DOHH2 (cell line): ENCODE measurements around the gene ACE.

Source experiments
- H3F3A ChIP-seq: fragments of 200-600 bp; sonication (generic), shearing (Covaris generic); 2 replicates; pipeline ENCODE4 v1.6.0; 2016; ENCODE audit warnings: antibody characterized with exemption, mild to moderate bottlenecking; ENCODE audit not compliant: control insufficient read depth, insufficient read depth
- H3K27ac ChIP-seq: fragments of 200-600 bp; sonication (generic); 2 replicates; pipeline ENCODE4 v1.5.1; 2014; ENCODE audit warnings: low read depth, mild to moderate bottlenecking, low read length, moderate library complexity
- H3K27me3 ChIP-seq: fragments of 200-600 bp; sonication (generic); 2 replicates; pipeline ENCODE4 v1.6.1; 2014; ENCODE audit warnings: mild to moderate bottlenecking, low read length, mixed read lengths; ENCODE audit not compliant: control insufficient read depth
- H3K36me3 ChIP-seq: fragments of 200-600 bp; sonication (generic); 2 replicates; pipeline ENCODE4 v1.6.1; 2014; ENCODE audit warnings: mild to moderate bottlenecking, low read length, moderate library complexity, mixed read lengths; ENCODE audit not compliant: control insufficient read depth
- H3K4me1 ChIP-seq: fragments of 200-600 bp; sonication (generic); 2 replicates; pipeline ENCODE4 v1.6.1; 2014; ENCODE audit warnings: mild to moderate bottlenecking, low read length, mixed read lengths; ENCODE audit not compliant: control insufficient read depth
- H3K4me2 ChIP-seq: fragments of 200-600 bp; sonication (generic); 2 replicates; pipeline ENCODE4 v1.6.0; 2014; ENCODE audit warnings: mild to moderate bottlenecking, low read length, moderate library complexity
- H3K4me3 ChIP-seq: fragments of 200-600 bp; sonication (generic); 2 replicates; pipeline ENCODE4 v1.5.1; 2014; ENCODE audit warnings: mild to moderate bottlenecking, low read length, mixed read lengths
- H3K79me2 ChIP-seq: fragments of 200-600 bp; sonication (generic); 2 replicates; pipeline ENCODE4 v1.6.1; 2014; ENCODE audit warnings: mild to moderate bottlenecking, low read length, mixed read lengths; ENCODE audit not compliant: control insufficient read depth
- H3K9me2 ChIP-seq: fragments of 200-600 bp; sonication (generic); replicated peaks from 2 replicates; pipeline ENCODE4 v1.6.1; 2014; ENCODE audit warnings: mild to moderate bottlenecking, low read length, mixed read lengths; ENCODE audit not compliant: control insufficient read depth
- H3K9me3 ChIP-seq: fragments of 200-600 bp; sonication (generic); 2 replicates; pipeline ENCODE4 v1.6.1; 2014; ENCODE audit warnings: antibody characterized with exemption, low read length, mixed read lengths; ENCODE audit not compliant: control insufficient read depth, insufficient read depth
- H4K20me1 ChIP-seq: fragments of 200-600 bp; sonication (generic); 2 replicates; pipeline ENCODE4 v1.6.0; 2014; ENCODE audit warnings: low read depth, mild to moderate bottlenecking, antibody characterized with exemption, low read length, moderate library complexity; ENCODE audit not compliant: control insufficient read depth, insufficient read depth
- CTCF ChIP-seq: fragments of 200-600 bp; sonication (generic); IDR thresholded peaks from one replicate; pipeline ENCODE4 v1.5.1; 2014; ENCODE audit warnings: antibody characterized with exemption, mild to moderate bottlenecking, low read depth, low read length; ENCODE audit not compliant: poor library complexity, severe bottlenecking
- EZH2phosphoT487 ChIP-seq: fragments of 200-600 bp; sonication (generic); IDR thresholded peaks from 2 replicates; pipeline ENCODE4 v1.6.1; 2017; ENCODE audit warnings: borderline replicate concordance, mild to moderate bottlenecking, antibody characterized with exemption, low read length, moderate library complexity, mixed read lengths

ACE gene

GRCh38 chr17:63442074-63442473 lies 34.8 kb upstream of the ACE start:
- H3K36me3 ChIP-seq, result no peaks in the 10 kb centered on the region
- no peaks in the 10 kb centered on the region for H3F3A ChIP-seq
- TF ChIP-seq CTCF (no peak), EZH2phosphoT487 (no peak)
- no peak overlapping the region for H3K4me2 ChIP-seq
- H3K9me2 ChIP-seq, result no peaks in the 10 kb centered on the region
- H3K4me1 ChIP-seq, result peaks cover 9% of the 10 kb centered on the region; the same call in 1 of the 2 replicates
- H3K9me3 ChIP-seq, result no peaks in the 10 kb centered on the region
- H3K27ac ChIP-seq, result no peak overlapping the region
- peaks cover 27% of the 10 kb centered on the region for H3K27me3 ChIP-seq
- no peaks in the 10 kb centered on the region for H4K20me1 ChIP-seq
- no peaks in the 10 kb centered on the region for H3K79me2 ChIP-seq
- no peak overlapping the region for H3K4me3 ChIP-seq

DNA sequence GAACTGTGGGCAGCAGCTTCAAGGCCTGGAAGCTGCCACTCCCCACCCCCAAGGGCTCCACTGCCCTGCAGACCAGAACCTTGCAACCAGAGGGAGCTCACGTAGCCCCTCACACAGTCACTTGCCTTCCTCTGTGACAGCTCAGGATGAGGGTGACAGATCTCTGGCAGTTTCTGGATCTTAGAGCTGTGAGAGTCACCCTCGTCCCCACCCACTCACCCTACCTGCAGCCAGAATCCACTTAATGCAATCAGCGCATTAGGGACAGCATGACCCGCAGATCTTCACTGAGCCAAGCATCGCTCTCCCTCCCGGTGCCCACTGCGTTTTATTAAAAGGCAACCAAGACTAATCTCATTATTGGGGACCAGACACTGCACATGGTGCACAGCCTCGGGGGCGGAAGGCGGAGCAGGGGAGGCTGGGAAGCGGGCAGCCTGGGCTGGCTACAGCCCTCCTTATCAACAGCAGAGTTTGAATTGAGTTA lies 34.3 kb upstream of the ACE start:
- no peaks in the 10 kb centered on the region for H3K9me3 ChIP-seq
- H3F3A ChIP-seq, result no peaks in the 10 kb centered on the region
- no peaks in the 10 kb centered on the region for H3K9me2 ChIP-seq
- H3K36me3 ChIP-seq, result no peaks in the 10 kb centered on the region
- H3K4me3 ChIP-seq, result no peak overlapping the region
- TF ChIP-seq EZH2phosphoT487, result no peak
- TF ChIP-seq CTCF, result peak; percentile 10
- H3K27ac ChIP-seq, result no peak overlapping the region
- no peaks in the 10 kb centered on the region for H3K79me2 ChIP-seq
- peaks cover 9% of the 10 kb centered on the region; the same call in 1 of the 2 replicates for H3K4me1 ChIP-seq
- no peaks in the 10 kb centered on the region for H4K20me1 ChIP-seq
- peaks cover 30% of the 10 kb centered on the region for H3K27me3 ChIP-seq
- no peak overlapping the region for H3K4me2 ChIP-seq

DNA sequence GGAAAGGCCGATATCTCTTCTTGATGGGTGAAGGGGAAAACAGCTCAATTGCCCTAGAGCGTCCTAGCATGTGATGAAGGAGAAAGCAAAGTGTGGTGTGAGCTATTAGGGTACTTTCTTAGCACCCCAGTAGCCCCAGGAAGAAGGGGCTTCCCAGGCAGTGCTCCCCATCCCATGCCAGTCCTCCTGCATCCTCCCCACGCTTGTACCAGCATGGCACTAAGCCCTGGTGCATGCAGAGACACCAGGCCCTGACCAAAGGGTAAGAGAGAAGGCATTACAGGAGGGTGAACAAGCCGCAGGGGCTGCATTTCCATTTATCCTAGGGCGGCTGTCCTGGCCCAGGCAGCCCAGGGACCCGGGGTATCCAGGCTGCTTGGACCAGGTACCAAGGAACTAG lies 33.8 kb upstream of the ACE start:
- H3K4me3 ChIP-seq, result no peak overlapping the region
- H3K27ac ChIP-seq, result no peak overlapping the region
- no peaks in the 10 kb centered on the region for H3K36me3 ChIP-seq
- H3K27me3 ChIP-seq, result peaks cover 30% of the 10 kb centered on the region
- no peaks in the 10 kb centered on the region for H4K20me1 ChIP-seq
- H3K9me2 ChIP-seq, result no peaks in the 10 kb centered on the region
- TF ChIP-seq EZH2phosphoT487 (no peak), CTCF (no peak)
- no peaks in the 10 kb centered on the region for H3F3A ChIP-seq
- H3K4me2 ChIP-seq, result no peak overlapping the region
- H3K79me2 ChIP-seq, result no peaks in the 10 kb centered on the region
- H3K4me1 ChIP-seq, result peaks cover 9% of the 10 kb centered on the region; the same call in 1 of the 2 replicates
- no peaks in the 10 kb centered on the region for H3K9me3 ChIP-seq

GRCh38 chr17:63444457-63444856 lies 32.4 kb upstream of the ACE start:
- TF ChIP-seq CTCF, result no peak
- no peak for TF ChIP-seq EZH2phosphoT487
- Histone ChIP-seq H4K20me1 (no peaks in the 10 kb centered on the region), H3K9me2 (no peaks in the 10 kb centered on the region), H3K4me1 (peaks cover 9% of the 10 kb centered on the region; the same call in 1 of the 2 replicates), H3K36me3 (no peaks in the 10 kb centered on the region), H3K4me2 (no peak overlapping the region), H3K4me3 (no peak overlapping the region), H3K79me2 (no peaks in the 10 kb centered on the region), H3F3A (no peaks in the 10 kb centered on the region), H3K9me3 (no peaks in the 10 kb centered on the region), H3K27ac (no peak overlapping the region), H3K27me3 (peaks cover 30% of the 10 kb centered on the region)
